H1 (cell line): ENCODE results near the gene ZNF219. TPM values are rescaled to one million over a fixed set of nuclear protein-coding genes. Genes with fewer than 3 reads are reported as not detected.

Experiments
- CTCF ChIA-PET: fragments of 300-600 bp; sonication (Branson Sonifier 250); formaldehyde crosslinking; loops from one replicate; lab custom pipeline; 2021; ENCODE audit not compliant: partially characterized antibody; lab: Charles Lee
- POLR2A ChIA-PET: fragments of 300-600 bp; sonication (Branson Sonifier 250); formaldehyde crosslinking; loops from one replicate; lab custom pipeline; 2021; ENCODE audit warnings: inconsistent platforms; ENCODE audit not compliant: partially characterized antibody; lab: Charles Lee
- DNase-seq, 2 experiments: peaks; one replicate each; pipeline versions ENCODE4 v3.0.0 to v3.0.0-alpha.2; 2010 to 2022; ENCODE audit warnings: low spot score in 2 of 2, low read depth in 1 of 2, mixed read lengths in 1 of 2
- FAIRE-seq: peaks from 2 replicates; lab custom pipeline; 2011; peaks lifted over from hg19 to GRCh38; lab: Jason Lieb, UNC
- H2AFZ ChIP-seq: 2 replicates; pipeline ENCODE4 v1.8.1; 2012; ENCODE audit warnings: low read length, inconsistent platforms
- H2AK5ac ChIP-seq: 2 replicates; pipeline ENCODE4 v1.6.1; 2013; ENCODE audit warnings: low read depth, low read length
- H2BK120ac ChIP-seq: replicated peaks from 2 replicates; pipeline ENCODE3; 2013; ENCODE audit warnings: low read depth, low read length, inconsistent platforms
- H2BK12ac ChIP-seq: 2 replicates; pipeline ENCODE4 v1.6.1; 2013; ENCODE audit warnings: low read depth, low read length
- H2BK15ac ChIP-seq: 2 replicates; pipeline ENCODE4 v1.6.1; 2013; ENCODE audit warnings: low read length
- H2BK20ac ChIP-seq: 2 replicates; pipeline ENCODE4 v1.6.1; 2013; ENCODE audit warnings: low read length
- H2BK5ac ChIP-seq: 2 replicates; pipeline ENCODE4 v1.6.1; 2013; ENCODE audit warnings: low read depth, low read length
- H3K14ac ChIP-seq: 2 replicates; pipeline ENCODE4 v1.6.1; 2013; ENCODE audit warnings: inconsistent platforms; ENCODE audit not compliant: insufficient read length
- H3K18ac ChIP-seq: 2 replicates; pipeline ENCODE4 v1.6.1; 2013; ENCODE audit warnings: low read length; ENCODE audit errors: extremely low read depth
- H3K23ac ChIP-seq: 2 replicates; pipeline ENCODE4 v1.6.1; 2013; ENCODE audit warnings: inconsistent platforms; ENCODE audit not compliant: insufficient read length
- H3K23me2 ChIP-seq: 2 replicates; pipeline ENCODE4 v1.6.1; 2013; ENCODE audit warnings: low read depth, low read length
- H3K27ac ChIP-seq: 2 replicates; pipeline ENCODE4 v1.6.1; 2011; ENCODE audit warnings: low read depth, low read length, inconsistent platforms
- H3K27me3 ChIP-seq, 4 experiments: replicated peaks in 1 of 4; 1 replicate in 1 of 4; 2 replicates in 3 of 4; pipeline versions ENCODE4 v1.6.1 to v1.8.1; 2011 to 2013; ENCODE audit warnings: low read length in 3 of 4, mild to moderate bottlenecking in 3 of 4, inconsistent platforms in 2 of 4, mixed read lengths in 2 of 4, moderate library complexity in 1 of 4; ENCODE audit not compliant: control insufficient read depth in 3 of 4, insufficient read depth in 3 of 4; ENCODE audit errors: extremely low read depth in 1 of 4
- H3K36me3 ChIP-seq, 4 experiments: 2 replicates each; pipeline versions ENCODE4 v1.6.1 to v1.8.1; 2011 to 2013; ENCODE audit warnings: mild to moderate bottlenecking in 4 of 4, low read length in 3 of 4, moderate library complexity in 2 of 4, control low read depth in 1 of 4, inconsistent platforms in 1 of 4; ENCODE audit not compliant: insufficient read depth in 4 of 4, control insufficient read depth in 2 of 4
- H3K4ac ChIP-seq: replicated peaks from 2 replicates; pipeline ENCODE3; 2013; ENCODE audit warnings: low read length, low read depth, mixed read lengths, inconsistent platforms; ENCODE audit not compliant: insufficient read length
- H3K4me1 ChIP-seq, 4 experiments: replicated peaks in 1 of 4; 1 replicate in 1 of 4; 2 replicates in 3 of 4; pipeline versions ENCODE4 v1.6.1 to v1.8.1; 2011 to 2013; ENCODE audit warnings: low read length in 3 of 4, inconsistent platforms in 2 of 4, mixed read lengths in 1 of 4; ENCODE audit not compliant: insufficient read depth in 4 of 4, control insufficient read depth in 3 of 4
- H3K4me2 ChIP-seq, 2 experiments: 2 replicates each; pipeline versions ENCODE4 v1.6.1 to v1.8.1; 2011 to 2013; ENCODE audit warnings: low read depth in 2 of 2, low read length in 2 of 2, control low read depth in 1 of 2, inconsistent platforms in 1 of 2, mild to moderate bottlenecking in 1 of 2; ENCODE audit not compliant: insufficient read depth in 1 of 2
- H3K4me3 ChIP-seq, 4 experiments: fragments of 200-600, 300-600 bp in 1 of 4; sonication (generic), shearing (Covaris generic), sonication (Bioruptor Twin) in 1 of 4; 2 replicates each; pipeline versions ENCODE4 v1.5.1 to v1.8.1; 2011 to 2016; ENCODE audit warnings: low read length in 4 of 4, low read depth in 3 of 4, control low read depth in 2 of 4, inconsistent platforms in 2 of 4, mild to moderate bottlenecking in 2 of 4, mixed read lengths in 1 of 4, moderate library complexity in 1 of 4; ENCODE audit not compliant: insufficient read depth in 2 of 4; ENCODE audit errors: extremely low read depth in 1 of 4
- H3K56ac ChIP-seq: replicated peaks from 2 replicates; pipeline ENCODE3; 2013; ENCODE audit warnings: low read depth, mild to moderate bottlenecking, mixed read lengths, low read length, inconsistent platforms; ENCODE audit not compliant: insufficient read length
- H3K79me1 ChIP-seq: 2 replicates; pipeline ENCODE4 v1.6.1; 2013; ENCODE audit warnings: low read depth, low read length, control low read depth
- H3K79me2 ChIP-seq, 2 experiments: 2 replicates each; pipeline versions ENCODE4 v1.6.1 to v1.8.1; 2012 to 2013; ENCODE audit warnings: low read length in 2 of 2, mild to moderate bottlenecking in 2 of 2, inconsistent platforms in 1 of 2; ENCODE audit not compliant: insufficient read depth in 2 of 2, control insufficient read depth in 1 of 2
- H3K9ac ChIP-seq, 4 experiments: replicated peaks in 1 of 4; 1 replicate in 1 of 4; 2 replicates in 3 of 4; pipeline versions ENCODE4 v1.6.1 to v1.8.1; 2011 to 2013; ENCODE audit warnings: low read depth in 3 of 4, low read length in 3 of 4, control low read depth in 2 of 4, mild to moderate bottlenecking in 2 of 4, moderate library complexity in 2 of 4, inconsistent platforms in 1 of 4; ENCODE audit errors: extremely low read depth in 1 of 4
- H3K9me3 ChIP-seq, 2 experiments: 2 replicates each; pipeline versions ENCODE4 v1.6.1 to v1.8.1; 2012 to 2013; ENCODE audit warnings: mild to moderate bottlenecking in 2 of 2, moderate library complexity in 2 of 2, control low read depth in 1 of 2, inconsistent platforms in 1 of 2, low read depth in 1 of 2, low read length in 1 of 2, mixed read lengths in 1 of 2; ENCODE audit not compliant: insufficient read depth in 2 of 2
- H4K20me1 ChIP-seq, 2 experiments: replicated peaks in 1 of 2; 2 replicates each; pipeline versions ENCODE3 to v1.8.1; 2011 to 2013; ENCODE audit warnings: inconsistent platforms in 2 of 2, low read length in 2 of 2, mild to moderate bottlenecking in 1 of 2; ENCODE audit not compliant: insufficient read depth in 2 of 2, control insufficient read depth in 1 of 2
- H4K5ac ChIP-seq: 2 replicates; pipeline ENCODE4 v1.6.1; 2013; ENCODE audit warnings: low read length, low read depth, mixed read lengths, inconsistent platforms; ENCODE audit not compliant: insufficient read length
- H4K8ac ChIP-seq: 2 replicates; pipeline ENCODE4 v1.8.0; 2013; ENCODE audit warnings: mild to moderate bottlenecking, moderate library complexity, low read length, inconsistent platforms; ENCODE audit not compliant: insufficient read depth; ENCODE audit errors: extremely low read depth
- H4K91ac ChIP-seq: replicated peaks from 2 replicates; pipeline ENCODE3; 2013; ENCODE audit warnings: low read length, mixed read lengths, inconsistent platforms; ENCODE audit not compliant: insufficient read length
- CBX5 ChIP-seq: fragments of 300-800, 300-1000 bp; sonication (generic); IDR thresholded peaks from 2 replicates; pipeline ENCODE4 v1.7.1; 2016; ENCODE audit warnings: antibody characterized with exemption, low read length, low read depth
- HDAC6 ChIP-seq: IDR thresholded peaks from one replicate; pipeline ENCODE4 v1.7.1; 2012; ENCODE audit warnings: low read depth, mild to moderate bottlenecking, inconsistent platforms, low read length, moderate library complexity
- POLR2A ChIP-seq, 2 experiments: IDR thresholded peaks; 1 replicate in 1 of 2; 2 replicates in 1 of 2; pipeline ENCODE4 v1.6.1; 2011; ENCODE audit warnings: low read depth in 2 of 2, low read length in 2 of 2, mild to moderate bottlenecking in 2 of 2; ENCODE audit errors: control extremely low read depth in 1 of 2
- TAF1 ChIP-seq: IDR thresholded peaks from 2 replicates; pipeline ENCODE4 v1.6.1; 2011; ENCODE audit warnings: mild to moderate bottlenecking, low read depth, low read length
- WGBS, 2 experiments: shearing (Covaris generic) in 1 of 2; methylation state at CpG; one replicate each; pipeline versions ENCODE4 v1.1.6 to v1.1.7; 2013 to 2015; ENCODE audit warnings: low lambda C conversion rate in 2 of 2, mixed read lengths in 2 of 2, inconsistent platforms in 1 of 2, low coverage in 1 of 2, missing lambda C conversion rate in 1 of 2; ENCODE audit not compliant: insufficient replicate concordance in 2 of 2, insufficient coverage in 1 of 2, insufficient read length in 1 of 2; ENCODE audit errors: extremely low coverage in 1 of 2, missing lambda C conversion rate in 1 of 2; 5-methylcytosine and 5-hydroxymethylcytosine counted together
- polyA plus RNA-seq, 7 experiments: library from polyadenylated mRNA; depleted of rRNA in 3 of 7; stranded (reverse) in 5 of 7; unstranded in 2 of 7; fragments of >200 nt in 5 of 7; fragments of 200-250 nt in 2 of 7; gene quantifications; 1 replicate in 5 of 7; 2 replicates in 1 of 7; 4 replicates in 1 of 7; pipeline versions ENCODE4 v1.2.1 to v1.2.3, GENCODE V29; 2011 to 2013; ENCODE audit warnings: missing spikeins in 2 of 7, mixed read lengths in 2 of 7
- total RNA-seq: library from RNA; stranded (reverse); fragmentation: NEBNext Ultra II Directional; extraction: Animal tissue kit (Norgen Biotek cat#: 25700); gene quantifications from 2 replicates; pipeline ENCODE4 v1.2.1, GENCODE V29; 2021
- TF ChIP-seq, protein P1 (sequence below): IDR thresholded peaks from 2 replicates; pipeline ENCODE4 v1.6.1; 2012; ENCODE audit warnings: inconsistent platforms

ZNF219 gene
- total and polyA plus RNA-seq, 2 of the 8 experiments (the other 6 are each of a cell fraction or from before 2014, with no cell fraction given), result 113 to 160 TPM

DNA sequence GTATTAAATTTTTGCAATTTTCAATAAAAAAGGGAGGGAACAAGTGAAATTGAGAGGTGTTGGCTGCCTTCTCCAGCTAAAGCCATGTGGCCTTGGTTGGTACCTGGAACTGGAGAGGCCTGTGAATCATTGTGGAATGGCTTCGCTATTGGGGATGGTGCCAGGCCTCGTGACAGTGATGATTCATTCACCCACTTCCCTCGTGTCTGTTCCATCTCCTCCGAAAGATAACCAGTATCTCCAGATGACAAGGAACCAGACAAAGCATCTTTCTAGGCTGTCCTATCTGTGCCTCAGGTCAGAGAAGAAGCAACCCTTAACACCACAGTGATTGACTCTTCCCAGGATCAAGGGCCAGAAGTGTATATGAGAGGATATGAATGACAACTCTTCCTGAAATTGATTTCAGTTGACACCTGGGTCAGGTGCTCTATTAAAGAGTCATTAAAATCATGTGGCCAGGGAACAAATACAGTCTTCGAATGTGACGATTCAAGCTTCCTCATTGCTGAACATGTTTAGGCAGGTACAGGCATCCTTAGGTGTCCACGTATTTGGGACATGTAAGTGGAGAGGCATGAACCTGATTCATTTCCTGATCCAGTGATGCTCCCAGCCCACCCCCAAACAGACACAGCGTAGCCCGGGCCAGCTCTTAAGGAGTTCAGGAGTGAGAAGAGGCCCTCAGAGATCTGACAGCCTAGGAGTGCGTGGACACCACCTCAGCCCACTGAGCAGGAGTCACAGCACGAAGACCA lies 56.6 kb downstream of the ZNF219 start, which contains the start of gene RNASE7:
Gene RNASE7 (plus strand): TSS at position 687 of the 758 bp plus-strand sequence. CDS start 631 bp downstream, outside the sequence.
- H3K9ac ChIP-seq, result no peak within 1 kb of the TSS
- H3K56ac ChIP-seq, result no peak within 1 kb of the TSS
- no peaks in the 10 kb centered on the region for H3K9me3 ChIP-seq
- H2BK15ac ChIP-seq, result no peak within 1 kb of the TSS
- H4K20me1 ChIP-seq, result no peaks in the 10 kb centered on the region
- H2BK120ac ChIP-seq, result no peak within 1 kb of the TSS
- H2AK5ac ChIP-seq, result no peak within 1 kb of the TSS; the same call in 1 of the 2 replicates
- no peak within 1 kb of the TSS for H4K91ac ChIP-seq
- H3K4me1 ChIP-seq, result peaks cover 8 to 11% (median 10%) of the 10 kb centered on the region in 4 experiments; a peak in 6 of 7 replicates
- FAIRE-seq, result no peak
- ChIA-PET POLR2A (interaction anchor here (4.4 kb wide), 1 partner anchor 26 kb away, joined by 36 read pairs; no protein-coding TSS in a partner anchor), CTCF (interaction anchor here (0.6 to 7.2 kb wide), 6 partner anchors 25 to 1901 kb away, joined by 3 to 371 read pairs (median 3); partner anchors contain the start of gene NDRG2)
- H3K14ac ChIP-seq, result no peak within 1 kb of the TSS
- H3K4me2 ChIP-seq, result no peak within 1 kb of the TSS
- peak within 1 kb of the TSS; percentile 40 for H2BK12ac ChIP-seq
- no peak within 1 kb of the TSS for H3K4ac ChIP-seq
- H4K5ac ChIP-seq, result no peak within 1 kb of the TSS
- H3K79me1 ChIP-seq, result no peaks in the 10 kb centered on the region
- H3K27me3 ChIP-seq, result peaks cover 0 to 3% (median 0%) of the 10 kb centered on the region in 4 experiments; a peak in 1 of 7 replicates
- H3K36me3 ChIP-seq, result no peaks in the 10 kb centered on the region
- H3K27ac ChIP-seq, result no peak within 1 kb of the TSS
- no peak for DNase-seq
- H2AFZ ChIP-seq, result no peak within 1 kb of the TSS
- H2BK5ac ChIP-seq, result no peak within 1 kb of the TSS
- no peak within 1 kb of the TSS for H2BK20ac ChIP-seq
- WGBS, 2 experiments, result 80% methylated on average over 11 of the region's 11 CpGs; no CpG with 5 or more reads in 1 of the 2 experiments
- H3K4me3 ChIP-seq, result no peak within 1 kb of the TSS
- no peak within 1 kb of the TSS for H4K8ac ChIP-seq
- H3K18ac ChIP-seq, result no peak within 1 kb of the TSS
- H3K23ac ChIP-seq, result no peak within 1 kb of the TSS
- H3K79me2 ChIP-seq, result no peaks in the 10 kb centered on the region
- peaks cover 2% of the 10 kb centered on the region; the same call in 1 of the 2 replicates for H3K23me2 ChIP-seq
- no peak for TF ChIP-seq POLR2A (IDR thresholded peaks at IDR 0.05; ENCODE audit: control extremely low read depth in 1 of 2, low read depth in 2 of 2, low read length in 2 of 2)
- TF ChIP-seq HDAC6, result no peak
- no peak for TF ChIP-seq CBX5
- no peak for TF ChIP-seq TAF1
- TF ChIP-seq, protein P1, sequence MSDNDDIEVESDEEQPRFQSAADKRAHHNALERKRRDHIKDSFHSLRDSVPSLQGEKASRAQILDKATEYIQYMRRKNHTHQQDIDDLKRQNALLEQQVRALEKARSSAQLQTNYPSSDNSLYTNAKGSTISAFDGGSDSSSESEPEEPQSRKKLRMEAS, result no peak
